Fibroblast of lung (primary cell): Measurements from ENCODE around the gene KRT7. TPM values are rescaled to one million over a fixed set of nuclear protein-coding genes. Genes with fewer than 3 reads are reported as not detected.

ENCODE experiments used
- DNase-seq, 2 donors: peaks; one replicate each; pipeline versions ENCODE4 v3.0.0 to v3.0.0-alpha.2; 2010; ENCODE audit warnings: low read depth in 2 of 2
- H2AFZ ChIP-seq: 2 replicates; pipeline ENCODE4 v1.5.1; 2012; ENCODE audit warnings: low read length, control low read depth, inconsistent platforms
- H3K27ac ChIP-seq: 2 replicates; pipeline ENCODE4 v1.5.1; 2011; ENCODE audit warnings: low read length, control low read depth; ENCODE audit not compliant: insufficient read depth
- H3K27me3 ChIP-seq: 2 replicates; pipeline ENCODE4 v1.5.1; 2011; ENCODE audit warnings: mild to moderate bottlenecking, low read length; ENCODE audit not compliant: control insufficient read depth, insufficient read depth
- H3K36me3 ChIP-seq: 2 replicates; pipeline ENCODE4 v1.5.1; 2011; ENCODE audit warnings: low read length; ENCODE audit not compliant: control insufficient read depth, insufficient read depth
- H3K4me1 ChIP-seq: 2 replicates; pipeline ENCODE4 v1.5.1; 2011; ENCODE audit warnings: low read length; ENCODE audit not compliant: control insufficient read depth, insufficient read depth; ENCODE audit errors: extremely low read depth
- H3K4me2 ChIP-seq: 2 replicates; pipeline ENCODE4 v1.5.1; 2011; ENCODE audit warnings: low read length, control low read depth; ENCODE audit not compliant: insufficient read depth; ENCODE audit errors: extremely low read depth
- H3K4me3 ChIP-seq, 4 experiments: fragments of 200-600 bp in 1 of 4; sonication (generic) in 1 of 4; replicated peaks in 1 of 4; 2 replicates each; pipeline ENCODE4 v1.5.1; 2011 to 2016; ENCODE audit warnings: low read length in 4 of 4, low read depth in 3 of 4, mild to moderate bottlenecking in 3 of 4, control low read depth in 2 of 4, inconsistent platforms in 1 of 4, mixed read lengths in 1 of 4; ENCODE audit not compliant: insufficient read depth in 1 of 4; ENCODE audit errors: control extremely low read depth in 1 of 4
- H3K79me2 ChIP-seq: 2 replicates; pipeline ENCODE4 v1.5.1; 2012; ENCODE audit warnings: mild to moderate bottlenecking, low read length, inconsistent platforms; ENCODE audit not compliant: control insufficient read depth, insufficient read depth
- H3K9ac ChIP-seq: 2 replicates; pipeline ENCODE4 v1.5.1; 2011; ENCODE audit warnings: mild to moderate bottlenecking, low read length, control low read depth; ENCODE audit not compliant: insufficient read depth
- H3K9me3 ChIP-seq: 2 replicates; pipeline ENCODE4 v1.5.1; 2012; ENCODE audit warnings: low read depth, low read length; ENCODE audit not compliant: control insufficient read depth, insufficient read depth
- H4K20me1 ChIP-seq: 2 replicates; pipeline ENCODE4 v1.5.1; 2011; ENCODE audit warnings: low read length; ENCODE audit not compliant: control insufficient read depth, insufficient read depth; ENCODE audit errors: extremely low read depth
- EZH2 ChIP-seq: IDR thresholded peaks from 2 replicates; pipeline ENCODE4 v1.5.1; 2012; ENCODE audit warnings: low read length, control low read depth, mild to moderate bottlenecking; ENCODE audit errors: missing control alignments
- polyA plus RNA-seq, 2 donors: library from polyadenylated mRNA; depleted of rRNA in 1 of 2; stranded (reverse) in 1 of 2; unstranded in 1 of 2; fragments of >200 nt; gene quantifications; 2 replicates each; pipeline ENCODE4 v1.2.1, GENCODE V29; 2011 to 2012; ENCODE audit warnings: missing spikeins in 1 of 2
- total RNA-seq: library from RNA; depleted of rRNA; stranded (reverse); fragments of >200 nt; gene quantifications from 2 replicates; pipeline ENCODE4 v1.2.1, GENCODE V29; 2014
- TF ChIP-seq, protein P1 (sequence below), 2 donors: IDR thresholded peaks in 1 of 2; conservative IDR thresholded peaks in 1 of 2; 1 replicate in 1 of 2; 2 replicates in 1 of 2; pipeline ENCODE4 v1.5.1; 2011 to 2012; ENCODE audit warnings: low read length in 2 of 2, control low read depth in 1 of 2, inconsistent platforms in 1 of 2, low read depth in 1 of 2, mild to moderate bottlenecking in 1 of 2

The KRT7 gene
- total and polyA plus RNA-seq, 2 donors (not counting 1 experiment from before 2014, with no cell fraction given) = 3.5 to 8.6 TPM

DNA sequence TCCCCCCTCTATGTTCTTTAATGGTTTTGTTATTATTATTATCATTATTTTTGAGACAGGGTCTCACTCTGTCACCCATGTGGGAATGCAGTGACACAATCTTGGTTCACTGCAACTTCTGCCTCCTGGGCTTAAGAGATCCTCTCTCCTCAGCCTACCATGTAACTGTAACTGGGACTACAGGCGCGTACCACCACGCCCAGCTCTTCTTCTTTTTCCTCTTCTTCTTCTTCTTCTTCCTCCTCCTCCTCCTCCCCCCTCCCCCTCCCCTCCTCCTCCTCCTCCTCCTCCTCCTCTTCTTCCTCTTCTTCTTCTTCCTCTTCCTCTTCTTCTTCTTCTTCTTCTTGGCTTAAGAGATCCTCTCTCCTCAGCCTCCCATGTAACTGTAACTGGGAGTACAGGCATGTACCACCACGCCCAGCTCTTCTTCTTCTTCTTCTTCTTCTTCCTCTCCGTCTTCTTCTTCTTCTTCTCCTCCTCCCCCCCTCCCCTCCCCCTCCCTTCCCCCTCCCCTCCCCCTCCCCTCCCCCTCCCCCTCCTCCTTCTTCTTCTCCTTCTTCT, 5.4 kb upstream of the KRT7 start:
- Histone ChIP-seq H3K4me1 (peaks cover 33% of the 10 kb centered on the region), H3K79me2 (no peaks in the 10 kb centered on the region), H2AFZ (no peak overlapping the region), H3K9ac (no peak overlapping the region), H4K20me1 (no peaks in the 10 kb centered on the region), H3K36me3 (no peaks in the 10 kb centered on the region), H3K4me2 (no peak overlapping the region), H3K27ac (no peak overlapping the region), H3K9me3 (no peaks in the 10 kb centered on the region), H3K27me3 (no peaks in the 10 kb centered on the region), H3K4me3 (no peak overlapping the region)
- DNase-seq = no peak
- TF ChIP-seq, protein P1, sequence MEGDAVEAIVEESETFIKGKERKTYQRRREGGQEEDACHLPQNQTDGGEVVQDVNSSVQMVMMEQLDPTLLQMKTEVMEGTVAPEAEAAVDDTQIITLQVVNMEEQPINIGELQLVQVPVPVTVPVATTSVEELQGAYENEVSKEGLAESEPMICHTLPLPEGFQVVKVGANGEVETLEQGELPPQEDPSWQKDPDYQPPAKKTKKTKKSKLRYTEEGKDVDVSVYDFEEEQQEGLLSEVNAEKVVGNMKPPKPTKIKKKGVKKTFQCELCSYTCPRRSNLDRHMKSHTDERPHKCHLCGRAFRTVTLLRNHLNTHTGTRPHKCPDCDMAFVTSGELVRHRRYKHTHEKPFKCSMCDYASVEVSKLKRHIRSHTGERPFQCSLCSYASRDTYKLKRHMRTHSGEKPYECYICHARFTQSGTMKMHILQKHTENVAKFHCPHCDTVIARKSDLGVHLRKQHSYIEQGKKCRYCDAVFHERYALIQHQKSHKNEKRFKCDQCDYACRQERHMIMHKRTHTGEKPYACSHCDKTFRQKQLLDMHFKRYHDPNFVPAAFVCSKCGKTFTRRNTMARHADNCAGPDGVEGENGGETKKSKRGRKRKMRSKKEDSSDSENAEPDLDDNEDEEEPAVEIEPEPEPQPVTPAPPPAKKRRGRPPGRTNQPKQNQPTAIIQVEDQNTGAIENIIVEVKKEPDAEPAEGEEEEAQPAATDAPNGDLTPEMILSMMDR (conservative IDR thresholded peaks at IDR 0.05 in 1 of 2, IDR thresholded peaks at IDR 0.05 in 1 of 2; ENCODE audit: low read depth in 1 of 2, low read length in 2 of 2) = no peak
- TF ChIP-seq EZH2 = no peak

DNA sequence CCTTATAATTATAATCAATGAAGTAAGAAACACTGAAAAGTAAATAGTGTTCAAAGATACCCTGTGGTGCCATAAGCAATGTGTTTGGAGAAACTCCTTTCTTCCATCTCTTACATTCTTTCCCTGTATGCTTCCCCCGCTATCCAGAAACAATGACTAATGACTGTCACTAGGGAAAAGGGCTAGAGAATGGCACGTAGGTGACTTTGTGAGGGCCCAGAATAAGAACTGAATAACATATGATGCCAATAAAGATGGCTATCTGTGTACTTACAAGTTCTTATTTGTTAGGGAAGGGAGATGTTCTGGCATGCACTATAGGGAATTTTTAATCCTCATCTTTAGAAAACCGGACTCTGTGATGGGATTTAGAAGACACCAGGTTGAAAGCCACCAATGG, 4.7 kb upstream of the KRT7 start:
- Histone ChIP-seq H3K4me2 (no peak overlapping the region), H3K79me2 (no peaks in the 10 kb centered on the region), H3K36me3 (no peaks in the 10 kb centered on the region), H3K9ac (no peak overlapping the region), H2AFZ (no peak overlapping the region), H3K4me1 (peaks cover 27% of the 10 kb centered on the region), H3K27me3 (no peaks in the 10 kb centered on the region), H4K20me1 (no peaks in the 10 kb centered on the region), H3K27ac (no peak overlapping the region), H3K4me3 (no peak overlapping the region), H3K9me3 (no peaks in the 10 kb centered on the region)
- no peak for DNase-seq
- no peak for TF ChIP-seq EZH2
- TF ChIP-seq, protein P1 (conservative IDR thresholded peaks at IDR 0.05 in 1 of 2, IDR thresholded peaks at IDR 0.05 in 1 of 2; ENCODE audit: low read depth in 1 of 2, low read length in 2 of 2) = no peak

DNA sequence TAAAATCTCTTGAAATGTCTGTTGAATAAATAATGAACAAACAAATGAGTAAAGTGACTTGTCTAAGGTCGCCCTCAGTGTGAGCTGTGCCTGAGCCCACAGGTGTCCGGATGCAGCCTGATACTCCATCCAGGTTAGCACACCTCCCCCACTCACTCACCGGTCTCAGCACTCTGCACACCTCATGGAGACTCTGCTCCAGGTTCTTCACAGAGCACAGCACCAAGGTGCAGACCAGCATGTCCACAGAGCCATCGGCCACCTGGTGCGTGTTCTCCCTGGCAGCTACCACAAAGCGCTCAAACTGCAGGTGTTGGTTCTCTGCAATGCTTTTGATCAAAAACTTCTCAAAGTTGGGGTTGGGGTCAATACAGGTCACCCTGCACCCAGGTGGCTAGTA, 4.1 kb upstream of the KRT7 start:
- Histone ChIP-seq H3K9ac (no peak overlapping the region), H3K4me2 (no peak overlapping the region), H3K27ac (no peak overlapping the region), H3K79me2 (no peaks in the 10 kb centered on the region), H3K36me3 (no peaks in the 10 kb centered on the region), H4K20me1 (no peaks in the 10 kb centered on the region), H3K4me1 (peaks cover 26% of the 10 kb centered on the region), H3K4me3 (no peak overlapping the region), H3K9me3 (no peaks in the 10 kb centered on the region), H2AFZ (no peak overlapping the region), H3K27me3 (no peaks in the 10 kb centered on the region)
- TF ChIP-seq EZH2 = no peak
- TF ChIP-seq, protein P1 (conservative IDR thresholded peaks at IDR 0.05 in 1 of 2, IDR thresholded peaks at IDR 0.05 in 1 of 2; ENCODE audit: low read depth in 1 of 2, low read length in 2 of 2) = no peak
- DNase-seq = no peak
